K562 (cell line): ENCODE data around the gene HPS5. TPM values are rescaled to one million over a fixed set of nuclear protein-coding genes. Genes with fewer than 3 reads are reported as not detected.

Experiments used
- ATF6 ChIP-seq: sonication (generic); formaldehyde crosslinking; IDR thresholded peaks from 2 replicates; pipeline ENCODE4 v1.4.0; 2020; ENCODE audit warnings: mild to moderate bottlenecking, missing genetic modification reagents
- CLOCK ChIP-seq: fragments of 250-450 bp; sonication (Bioruptor Pico); IDR thresholded peaks from 2 replicates; pipeline ENCODE4 v1.4.0; 2020; ENCODE audit warnings: mild to moderate bottlenecking, moderate library complexity, borderline replicate concordance
- DLX4 ChIP-seq: fragments of 250-450 bp; sonication (Bioruptor Pico); IDR thresholded peaks from 2 replicates; pipeline ENCODE4 v1.6.1; 2021; ENCODE audit warnings: mild to moderate bottlenecking
- ELF4 ChIP-seq: fragments of 450-650 bp; formaldehyde crosslinking; IDR thresholded peaks from 2 replicates; pipeline ENCODE4 v1.4.0; 2022; ENCODE audit warnings: missing genetic modification characterization
- GABPB2 ChIP-seq: fragments of 250-450 bp; sonication (Bioruptor Pico); conservative IDR thresholded peaks from 2 replicates; pipeline ENCODE4 v1.5.1; 2021; ENCODE audit warnings: mild to moderate bottlenecking
- HBP1 ChIP-seq: fragments of 450-650 bp; formaldehyde crosslinking; IDR thresholded peaks from 2 replicates; pipeline ENCODE4 v1.4.0; 2022; ENCODE audit warnings: missing genetic modification characterization
- IRF2 ChIP-seq: sonication (generic); formaldehyde crosslinking; IDR thresholded peaks from 2 replicates; pipeline ENCODE4 v1.8.1; 2022; ENCODE audit warnings: mild to moderate bottlenecking, missing genetic modification reagents
- KAT2B ChIP-seq: IDR thresholded peaks from one replicate; pipeline ENCODE4 v1.6.1; 2012; ENCODE audit warnings: low read depth, mild to moderate bottlenecking, control low read depth, inconsistent platforms, low read length, moderate library complexity
- NELFE ChIP-seq: IDR thresholded peaks from 2 replicates; pipeline ENCODE4 v1.6.1; 2011; ENCODE audit warnings: mild to moderate bottlenecking; ENCODE audit not compliant: insufficient read depth, insufficient read length
- PKNOX1 ChIP-seq: fragments of 450-650 bp; IDR thresholded peaks from 2 replicates; pipeline ENCODE4 v1.6.1; 2016
- SNRNP70 ChIP-seq: fragments of 200-400 bp; formaldehyde crosslinking; optimal IDR thresholded peaks from 2 replicates; pipeline ENCODE3; 2017; ENCODE audit warnings: low read depth, low read length
- ZNF12 ChIP-seq: sonication (generic); formaldehyde crosslinking; IDR thresholded peaks from 2 replicates; pipeline ENCODE4 v1.4.0; 2020; ENCODE audit warnings: mild to moderate bottlenecking, missing genetic modification reagents
- ZNF224 ChIP-seq: sonication (generic); formaldehyde crosslinking; IDR thresholded peaks from 2 replicates; pipeline ENCODE4 v1.8.0; 2022; ENCODE audit warnings: mild to moderate bottlenecking, missing genetic modification reagents
- ZNF280A ChIP-seq: fragments of 450-650 bp; IDR thresholded peaks from 2 replicates; pipeline ENCODE4 v1.6.1; 2018; ENCODE audit warnings: mild to moderate bottlenecking, low read depth; ENCODE audit not compliant: partially characterized antibody
- ZNF280B ChIP-seq: fragments of 250-450 bp; sonication (Bioruptor Pico); IDR thresholded peaks from 2 replicates; pipeline ENCODE4 v1.5.1; 2021; ENCODE audit warnings: mild to moderate bottlenecking
- ZNF445 ChIP-seq: fragments of 250-450 bp; sonication (Bioruptor Pico); IDR thresholded peaks from 2 replicates; pipeline ENCODE4 v1.4.0; 2020; ENCODE audit warnings: low read depth, mild to moderate bottlenecking, moderate library complexity
- ZNF707 ChIP-seq: fragments of 250-450 bp; sonication (Bioruptor Pico); conservative IDR thresholded peaks from 2 replicates; pipeline ENCODE4 v1.8.0; 2022; ENCODE audit warnings: inconsistent platforms, mild to moderate bottlenecking, moderate library complexity
- polyA plus RNA-seq, 8 experiments: library from polyadenylated mRNA; depleted of rRNA in 4 of 8; stranded (reverse) in 5 of 8; unstranded in 3 of 8; fragments of >200 nt; fragmentation: Nextera tagmentation in 2 of 8; fragmentation: Illumina TruSeq in 1 of 8; extraction: Ambion mirVana in 2 of 8; extraction: Trizol in 1 of 8; gene quantifications; 2 replicates each; pipeline versions ENCODE4 v1.2.1 to v1.2.3, GENCODE V29; 2011 to 2014; ENCODE audit warnings: inconsistent platforms in 1 of 8, missing spikeins in 1 of 8
- total RNA-seq, 7 experiments: library from RNA; depleted of rRNA in 6 of 7; stranded (reverse); fragments of >200 nt in 6 of 7; fragmentation: Illumina TruSeq in 2 of 7; extraction: Trizol in 2 of 7; gene quantifications; 2 replicates each; pipeline versions ENCODE4 v1.2.1 to v1.2.3, GENCODE V29; 2011 to 2021; ENCODE audit warnings: low replicate concordance in 1 of 7

HPS5 gene
- total and polyA plus RNA-seq, 9 of the 15 experiments (the other 6 are each of a cell fraction or from before 2014, with no cell fraction given): 12.2 to 28.1 (median 16.8) TPM

GRCh38 chr11:18329196-18329870, 7.4 kb upstream of the HPS5 start (continued):
- TF ChIP-seq HBP1 (CRISPR knock-in tag): no peak
- TF ChIP-seq ZNF707 (CRISPR knock-in tag): no peak
- TF ChIP-seq ZNF280A: no peak
- no peak for TF ChIP-seq DLX4 (CRISPR knock-in tag)
- peak; percentile 68 for TF ChIP-seq PKNOX1
- no peak for TF ChIP-seq ZNF445 (CRISPR knock-in tag)
- TF ChIP-seq NELFE: no peak
- no peak for TF ChIP-seq KAT2B
- no peak for TF ChIP-seq ZNF280B
- TF ChIP-seq ATF6: no peak
- no peak for TF ChIP-seq CLOCK (CRISPR knock-in tag)
- no peak for TF ChIP-seq SNRNP70
- TF ChIP-seq ZNF224 (CRISPR knock-in tag): no peak
- no peak for TF ChIP-seq IRF2
- TF ChIP-seq ZNF12 (CRISPR knock-in tag): no peak
- TF ChIP-seq GABPB2 (CRISPR knock-in tag): no peak
- TF ChIP-seq ELF4: no peak
